GM12878 (cell line): ENCODE measurements around the gene FAM193B. TPM values are rescaled to one million over a fixed set of nuclear protein-coding genes. Genes with fewer than 3 reads are reported as not detected.

Source experiments
- ATAC-seq: fragments of 200-7000 bp; cut with Tn5 transposase; 3 replicates; pipeline ENCODE4 v1.9.1; 2020; ENCODE audit warnings: mild to moderate bottlenecking, moderate library complexity
- BruUV-seq: library from RNA; stranded (reverse); fragments of 400-500 nt; replicated peaks from 2 replicates; lab custom pipeline; 2021; lab: Mats Ljungman, UMichigan
- CTCF ChIA-PET: fragments of 300-600 bp; sonication (Branson Sonifier 250); formaldehyde crosslinking; extraction: SDS; loops from one replicate; lab custom pipeline; 2021; ENCODE audit warnings: inconsistent platforms; lab: Yijun Ruan, JAX
- POLR2A ChIA-PET: fragments of 350-600 bp; formaldehyde crosslinking; extraction: SDS; loops from one replicate; lab custom pipeline; 2021; ENCODE audit warnings: inconsistent platforms; lab: Charles Lee
- RAD21 ChIA-PET: fragments of 300-600 bp; sonication (Branson Sonifier 250); formaldehyde crosslinking; loops from one replicate; lab custom pipeline; 2023; ENCODE audit warnings: antibody characterized with exemption; ENCODE audit not compliant: unreplicated experiment; lab: Charles Lee
- SMC1A ChIA-PET: fragments of 300-600 bp; sonication (Branson Sonifier 250); formaldehyde crosslinking; loops from one replicate; lab custom pipeline; 2023; ENCODE audit not compliant: unreplicated experiment, uncharacterized antibody; lab: Charles Lee
- DNase-seq: peaks from one replicate; pipeline ENCODE4 v3.0.0-alpha.2; 2011; ENCODE audit warnings: low read depth, low spot score
- FAIRE-seq: peaks from 3 replicates; lab custom pipeline; 2011; peaks lifted over from hg19 to GRCh38; lab: Jason Lieb, UNC
- H2AFZ ChIP-seq: 2 replicates; pipeline ENCODE4 v1.6.0; 2011; ENCODE audit warnings: low read depth, low read length, control low read depth; ENCODE audit not compliant: control insufficient read depth
- H3K27ac ChIP-seq: 2 replicates; pipeline ENCODE4 v1.5.1; 2011; ENCODE audit warnings: control low read depth; ENCODE audit not compliant: control insufficient read depth, insufficient read depth
- H3K27me3 ChIP-seq, 2 experiments: replicated peaks in 1 of 2; 2 replicates each; pipeline versions ENCODE4 v1.6.0 to v1.6.1; 2011; ENCODE audit warnings: low read length in 1 of 2; ENCODE audit not compliant: control insufficient read depth in 2 of 2, insufficient read depth in 2 of 2
- H3K36me3 ChIP-seq, 2 experiments: 2 replicates each; pipeline ENCODE4 v1.5.1; 2011; ENCODE audit warnings: low read length in 1 of 2; ENCODE audit not compliant: control insufficient read depth in 2 of 2, insufficient read depth in 2 of 2
- H3K4me1 ChIP-seq: 2 replicates; pipeline ENCODE4 v1.6.1; 2011; ENCODE audit warnings: mild to moderate bottlenecking, low read length, moderate library complexity, mixed read lengths; ENCODE audit not compliant: control insufficient read depth, insufficient read depth
- H3K4me2 ChIP-seq: 2 replicates; pipeline ENCODE4 v1.6.0; 2011; ENCODE audit warnings: control low read depth; ENCODE audit not compliant: control insufficient read depth, insufficient read depth
- H3K4me3 ChIP-seq: fragments of 200-600 bp; sonication (generic); 2 replicates; pipeline ENCODE4 v1.5.1; 2016
- H3K79me2 ChIP-seq: 2 replicates; pipeline ENCODE4 v1.6.0; 2011; ENCODE audit warnings: low read length; ENCODE audit not compliant: control insufficient read depth, insufficient read depth
- H3K9ac ChIP-seq: 2 replicates; pipeline ENCODE4 v1.8.0; 2011; ENCODE audit warnings: low read length, control low read depth, mixed read lengths; ENCODE audit not compliant: control insufficient read depth, insufficient read depth
- H3K9me3 ChIP-seq: replicated peaks from 3 replicates; pipeline ENCODE4 v1.5.1; 2011; ENCODE audit warnings: mild to moderate bottlenecking, low read length; ENCODE audit not compliant: control insufficient read depth, insufficient read depth
- H4K20me1 ChIP-seq: 2 replicates; pipeline ENCODE4 v1.6.0; 2011; ENCODE audit not compliant: control insufficient read depth, insufficient read depth
- ASH2L ChIP-seq: fragments of 300-600, 200-600 bp; sonication (generic); IDR thresholded peaks from 2 replicates; pipeline ENCODE4 v1.6.1; 2017; ENCODE audit warnings: low read depth, mild to moderate bottlenecking, borderline replicate concordance
- BCLAF1 ChIP-seq: fragments of 450-650 bp; IDR thresholded peaks from 2 replicates; pipeline ENCODE4 v1.6.1; 2017; ENCODE audit warnings: antibody characterized with exemption, mild to moderate bottlenecking, moderate library complexity
- BRCA1 ChIP-seq: IDR thresholded peaks from 2 replicates; pipeline ENCODE4 v1.6.1; 2011; ENCODE audit warnings: low read depth, low read length, improper control_type of control experiment
- CREB1 ChIP-seq: IDR thresholded peaks from 2 replicates; pipeline ENCODE4 v1.6.1; 2012; ENCODE audit warnings: low read depth, mild to moderate bottlenecking, inconsistent platforms
- CTCF ChIP-seq, 3 experiments: IDR thresholded peaks in 2 of 3; conservative IDR thresholded peaks in 1 of 3; 2 replicates each; pipeline ENCODE4 v1.5.1; 2011; ENCODE audit warnings: low read depth in 3 of 3, low read length in 3 of 3, mild to moderate bottlenecking in 3 of 3, control low read depth in 2 of 3, moderate library complexity in 2 of 3, inconsistent platforms in 1 of 3, mixed read lengths in 1 of 3; ENCODE audit not compliant: control insufficient read depth in 2 of 3, insufficient read depth in 1 of 3; ENCODE audit errors: extremely low read depth in 1 of 3
- E4F1 ChIP-seq: fragments of 450-650 bp; IDR thresholded peaks from 2 replicates; pipeline ENCODE4 v1.6.1; 2018; ENCODE audit warnings: borderline replicate concordance, mild to moderate bottlenecking; ENCODE audit not compliant: partially characterized antibody
- ESRRA ChIP-seq: IDR thresholded peaks from 2 replicates; pipeline ENCODE4 v1.6.1; 2012; ENCODE audit warnings: mild to moderate bottlenecking, low read length, improper control_type of control experiment
- HSF1 ChIP-seq: fragments of 150-350 bp; IDR thresholded peaks from 2 replicates; pipeline ENCODE4 v1.6.1; 2014; ENCODE audit warnings: mild to moderate bottlenecking, low read depth, low read length
- NFYA ChIP-seq: IDR thresholded peaks from 2 replicates; pipeline ENCODE4 v1.6.1; 2011; ENCODE audit warnings: low read depth, mild to moderate bottlenecking, low read length, improper control_type of control experiment, borderline replicate concordance
- RCOR1 ChIP-seq: conservative IDR thresholded peaks from 2 replicates; pipeline ENCODE4 v1.6.1; 2012; ENCODE audit warnings: low read depth, low read length, improper control_type of control experiment
- STAT3 ChIP-seq: IDR thresholded peaks from 2 replicates; pipeline ENCODE4 v1.6.1; 2011; ENCODE audit warnings: low read depth, low read length, improper control_type of control experiment
- USF2 ChIP-seq: IDR thresholded peaks from 2 replicates; pipeline ENCODE4 v1.6.1; 2011; ENCODE audit warnings: low read depth, low read length, improper control_type of control experiment, borderline replicate concordance
- WGBS: methylation state at CpG from one replicate; pipeline ENCODE4 v1.1.6; 2016; ENCODE audit warnings: low lambda C conversion rate; ENCODE audit not compliant: insufficient replicate concordance, insufficient coverage; ENCODE audit errors: missing lambda C conversion rate; 5-methylcytosine and 5-hydroxymethylcytosine counted together
- in situ Hi-C: fragments of 300-500 bp; cut with MboI; formaldehyde crosslinking; loops from 9 replicates; pipeline ENCODE4 v1.14.3; 2018; ENCODE audit warnings: mixed read lengths
- intact Hi-C: fragments of 100-400 bp; cut with micrococcal nuclease; formaldehyde crosslinking; loops from one replicate; pipeline ENCODE4 v1.14.2; 2022; ENCODE audit not compliant: unreplicated experiment
- polyA plus RNA-seq, 11 experiments: library from polyadenylated mRNA; depleted of rRNA in 4 of 11; unstranded in 6 of 11; stranded (reverse) in 5 of 11; fragments of >200 nt; fragmentation: Nextera tagmentation in 4 of 11; fragmentation: Illumina TruSeq in 1 of 11; extraction: Ambion mirVana in 4 of 11; extraction: Trizol in 1 of 11; gene quantifications; 1 replicate in 1 of 11; 2 replicates in 10 of 11; pipeline versions ENCODE4 v1.2.1 to v1.2.3, GENCODE V29; 2011 to 2016; ENCODE audit warnings: inconsistent platforms in 2 of 11, missing spikeins in 2 of 11, low read depth in 1 of 11
- total RNA-seq, 4 experiments: library from RNA; depleted of rRNA in 3 of 4; stranded (reverse); fragments of >200 nt in 3 of 4; fragmentation: Illumina TruSeq in 1 of 4; extraction: Trizol in 1 of 4; gene quantifications; 2 replicates each; pipeline versions ENCODE4 v1.2.1 to v1.2.3, GENCODE V29; 2013 to 2021

FAM193B gene
- total and polyA plus RNA-seq, 10 of the 15 experiments (the other 5 are each of a cell fraction or from before 2014, with no cell fraction given), result 3.3 to 47.0 (median 25.1) TPM

- no peak for FAIRE-seq
- peaks cover 49% of the 10 kb centered on the region for H3K4me1 ChIP-seq
- H3K27ac ChIP-seq, result no peak overlapping the region
- H3K9ac ChIP-seq, result no peak overlapping the region
- no peaks in the 10 kb centered on the region for H3K9me3 ChIP-seq
- peaks cover 7 to 19% of the 10 kb centered on the region in 2 experiments; a peak in 3 of 4 replicates for H3K36me3 ChIP-seq
- ChIA-PET CTCF (interaction anchor here (6.2 kb wide), 1 partner anchor 11 kb away, joined by 36 read pairs; no protein-coding TSS in a partner anchor), SMC1A (no interaction called here), POLR2A (interaction anchor here (0.5 kb wide), 1 partner anchor 103 kb away, joined by 5 read pairs; no protein-coding TSS in a partner anchor), RAD21 (interaction anchor here (0.6 kb wide), 1 partner anchor 184 kb away, joined by 3 read pairs; no protein-coding TSS in a partner anchor)
- no peak overlapping the region for H2AFZ ChIP-seq
- ATAC-seq, result no peak
- in situ Hi-C loops (no loop called here), intact Hi-C loops (loop anchor here (5.0 to 10.0 kb wide), 2 partner anchors 97 to 390 kb away; partner anchors contain the start of gene B4GALT7)
- no peak for DNase-seq
- H4K20me1 ChIP-seq, result no peaks in the 10 kb centered on the region
- H3K4me3 ChIP-seq, result no peak overlapping the region
- H3K4me2 ChIP-seq, result no peak overlapping the region
- H3K79me2 ChIP-seq, result peaks cover 31% of the 10 kb centered on the region
- WGBS, result 99% methylated on average over 4 of the region's 4 CpGs
- no TSS peak for BruUV-seq
- no peaks in the 10 kb centered on the region for H3K27me3 ChIP-seq
- TF ChIP-seq ASH2L (no peak), STAT3 (no peak), NFYA (no peak), HSF1 (no peak), CTCF (IDR thresholded peaks at IDR 0.05 in 2 of 3, conservative IDR thresholded peaks at IDR 0.05 in 1 of 3; ENCODE audit: control insufficient read depth in 2 of 3, extremely low read depth in 1 of 3, insufficient read depth in 1 of 3, low read depth in 3 of 3, low read length in 3 of 3) (no peak), ESRRA (no peak), USF2 (no peak), RCOR1 (no peak), CREB1 (no peak), E4F1 (no peak), BCLAF1 (no peak), BRCA1 (no peak)
These were observed 49.3 kb downstream of the FAM193B start for GRCh38 chr5:177505075-177505474.
